SU-DHL-6 (cell line): ENCODE data around the gene RBMS3.

Source experiments
- H2AFZ ChIP-seq: fragments of 200-600 bp; sonication (generic); 2 replicates; pipeline ENCODE4 v1.6.1; 2014; ENCODE audit warnings: low read depth, mild to moderate bottlenecking, moderate library complexity, mixed read lengths, antibody characterized with exemption, low read length; ENCODE audit not compliant: severe bottlenecking
- H3F3A ChIP-seq: fragments of 200-600 bp; shearing (Covaris generic); 2 replicates; pipeline ENCODE4 v1.6.0; 2016; ENCODE audit warnings: antibody characterized with exemption, mild to moderate bottlenecking; ENCODE audit not compliant: insufficient read depth
- H3K27ac ChIP-seq: fragments of 200-600 bp; sonication (generic); 2 replicates; pipeline ENCODE4 v1.5.1; 2016; ENCODE audit warnings: low read depth, mild to moderate bottlenecking, low read length, moderate library complexity, mixed read lengths
- H3K27me3 ChIP-seq: fragments of 200-600 bp; sonication (generic), shearing (Covaris generic); 2 replicates; pipeline ENCODE4 v1.6.0; 2014; ENCODE audit warnings: mild to moderate bottlenecking, low read length
- H3K36me3 ChIP-seq: fragments of 200-600 bp; sonication (generic); 2 replicates; pipeline ENCODE4 v1.6.1; 2014; ENCODE audit warnings: mild to moderate bottlenecking, low read length, mixed read lengths
- H3K4me2 ChIP-seq: fragments of 300-600, 200-600 bp; shearing (Covaris generic), sonication (generic); 2 replicates; pipeline ENCODE4 v1.6.0; 2014; ENCODE audit warnings: low read length, low read depth, mild to moderate bottlenecking; ENCODE audit not compliant: poor library complexity, severe bottlenecking
- H3K4me3 ChIP-seq: fragments of 200-600 bp; sonication (generic); 2 replicates; pipeline ENCODE4 v1.5.1; 2014; ENCODE audit warnings: antibody characterized with exemption, low read length, mild to moderate bottlenecking, mixed read lengths; ENCODE audit not compliant: insufficient read depth, poor library complexity, severe bottlenecking
- H3K79me2 ChIP-seq: fragments of 200-600 bp; sonication (generic); 2 replicates; pipeline ENCODE4 v1.6.1; 2014; ENCODE audit warnings: mild to moderate bottlenecking, low read length, moderate library complexity; ENCODE audit not compliant: insufficient read depth
- H3K9ac ChIP-seq: fragments of 200-600 bp; sonication (generic); 2 replicates; pipeline ENCODE4 v1.7.0; 2014; ENCODE audit warnings: mild to moderate bottlenecking, low read length
- H3K9me2 ChIP-seq: fragments of 200-600 bp; sonication (generic); replicated peaks from 2 replicates; pipeline ENCODE4 v1.6.1; 2014; ENCODE audit warnings: low read length; ENCODE audit not compliant: insufficient read depth
- H3K9me3 ChIP-seq: fragments of 200-600 bp; sonication (generic); 2 replicates; pipeline ENCODE4 v1.6.1; 2014; ENCODE audit warnings: low read length, mixed read lengths; ENCODE audit not compliant: insufficient read depth
- H4K20me1 ChIP-seq: fragments of 200-600 bp; sonication (generic); 2 replicates; pipeline ENCODE4 v1.6.1; 2014; ENCODE audit warnings: low read depth, mild to moderate bottlenecking, antibody characterized with exemption, low read length, moderate library complexity, mixed read lengths
- EZH2phosphoT487 ChIP-seq: fragments of 200-600 bp; sonication (generic), shearing (Covaris generic); conservative IDR thresholded peaks from 2 replicates; pipeline ENCODE4 v1.6.1; 2018; ENCODE audit warnings: mild to moderate bottlenecking, antibody characterized with exemption, low read length, moderate library complexity, mixed read lengths
- TF ChIP-seq, protein P1 (sequence below): fragments of 200-600 bp; sonication (generic); IDR thresholded peaks from one replicate; pipeline ENCODE4 v1.5.1; 2017; ENCODE audit warnings: antibody characterized with exemption, mild to moderate bottlenecking, low read length, moderate library complexity; ENCODE audit not compliant: insufficient read depth, poor library complexity, severe bottlenecking

The RBMS3 gene

GRCh38 chr3:30003741-30004140 lies 722.9 kb downstream of the RBMS3 start:
- H3K9me3 ChIP-seq, result no peaks in the 10 kb centered on the region
- no peak overlapping the region for H3K4me2 ChIP-seq
- H3K36me3 ChIP-seq, result no peaks in the 10 kb centered on the region
- H3K79me2 ChIP-seq, result no peaks in the 10 kb centered on the region
- H3K4me3 ChIP-seq, result no peak overlapping the region
- H3K27me3 ChIP-seq, result no peaks in the 10 kb centered on the region
- H3K9ac ChIP-seq, result no peak overlapping the region
- H3F3A ChIP-seq, result no peaks in the 10 kb centered on the region
- TF ChIP-seq EZH2phosphoT487, result no peak
- TF ChIP-seq, protein P1, sequence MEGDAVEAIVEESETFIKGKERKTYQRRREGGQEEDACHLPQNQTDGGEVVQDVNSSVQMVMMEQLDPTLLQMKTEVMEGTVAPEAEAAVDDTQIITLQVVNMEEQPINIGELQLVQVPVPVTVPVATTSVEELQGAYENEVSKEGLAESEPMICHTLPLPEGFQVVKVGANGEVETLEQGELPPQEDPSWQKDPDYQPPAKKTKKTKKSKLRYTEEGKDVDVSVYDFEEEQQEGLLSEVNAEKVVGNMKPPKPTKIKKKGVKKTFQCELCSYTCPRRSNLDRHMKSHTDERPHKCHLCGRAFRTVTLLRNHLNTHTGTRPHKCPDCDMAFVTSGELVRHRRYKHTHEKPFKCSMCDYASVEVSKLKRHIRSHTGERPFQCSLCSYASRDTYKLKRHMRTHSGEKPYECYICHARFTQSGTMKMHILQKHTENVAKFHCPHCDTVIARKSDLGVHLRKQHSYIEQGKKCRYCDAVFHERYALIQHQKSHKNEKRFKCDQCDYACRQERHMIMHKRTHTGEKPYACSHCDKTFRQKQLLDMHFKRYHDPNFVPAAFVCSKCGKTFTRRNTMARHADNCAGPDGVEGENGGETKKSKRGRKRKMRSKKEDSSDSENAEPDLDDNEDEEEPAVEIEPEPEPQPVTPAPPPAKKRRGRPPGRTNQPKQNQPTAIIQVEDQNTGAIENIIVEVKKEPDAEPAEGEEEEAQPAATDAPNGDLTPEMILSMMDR, result no peak
- H3K27ac ChIP-seq, result no peak overlapping the region
- H3K9me2 ChIP-seq, result no peaks in the 10 kb centered on the region
- no peak overlapping the region for H2AFZ ChIP-seq
- no peaks in the 10 kb centered on the region for H4K20me1 ChIP-seq

DNA sequence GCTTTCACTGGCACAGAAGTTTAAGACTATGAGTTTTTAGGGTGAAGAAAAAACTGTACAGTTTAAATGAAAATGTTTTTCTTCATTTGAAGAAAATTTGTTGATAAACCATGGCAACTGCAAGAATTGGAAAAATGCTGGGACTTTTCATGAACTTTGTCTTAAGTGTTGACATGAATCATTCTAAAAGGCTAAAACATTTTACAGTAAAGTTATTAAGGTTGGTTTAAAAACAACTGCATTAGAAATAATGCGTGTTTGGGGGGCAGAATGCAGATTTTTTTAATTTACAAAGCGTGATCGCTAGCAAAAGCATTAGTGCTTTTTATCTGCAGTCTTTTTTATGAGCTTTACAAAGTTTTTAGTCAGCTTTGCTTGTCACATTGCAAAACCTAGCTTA lies 723.6 kb downstream of the RBMS3 start:
- no peaks in the 10 kb centered on the region for H4K20me1 ChIP-seq
- H3K4me2 ChIP-seq, result no peak overlapping the region
- no peaks in the 10 kb centered on the region for H3K9me2 ChIP-seq
- H3K9me3 ChIP-seq, result no peaks in the 10 kb centered on the region
- H2AFZ ChIP-seq, result no peak overlapping the region
- H3K4me3 ChIP-seq, result no peak overlapping the region
- no peak overlapping the region for H3K27ac ChIP-seq
- H3F3A ChIP-seq, result no peaks in the 10 kb centered on the region
- no peak overlapping the region for H3K9ac ChIP-seq
- no peak for TF ChIP-seq EZH2phosphoT487
- TF ChIP-seq, protein P1, result no peak
- no peaks in the 10 kb centered on the region for H3K36me3 ChIP-seq
- H3K27me3 ChIP-seq, result no peaks in the 10 kb centered on the region
- H3K79me2 ChIP-seq, result no peaks in the 10 kb centered on the region

DNA sequence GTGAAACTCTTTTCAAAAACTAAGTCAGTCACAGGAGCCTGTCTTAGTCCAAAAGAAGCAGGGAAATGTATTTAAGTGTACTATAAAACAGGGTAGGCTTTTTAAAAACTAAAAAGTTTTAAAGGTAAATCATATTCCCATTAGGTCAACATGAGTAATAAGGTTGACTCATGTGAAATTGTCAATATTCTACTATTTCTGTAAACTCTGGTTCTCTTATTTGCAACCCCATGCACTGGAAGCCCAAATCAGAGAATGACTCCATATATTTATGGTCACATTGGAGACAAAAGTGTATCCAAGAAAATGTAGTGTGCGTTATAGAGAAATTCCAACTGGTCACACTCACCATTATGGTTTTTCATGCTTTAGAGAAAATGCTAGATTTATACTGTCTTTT lies 725.2 kb downstream of the RBMS3 start:
- Histone ChIP-seq H3F3A (no peaks in the 10 kb centered on the region), H3K27me3 (no peaks in the 10 kb centered on the region), H4K20me1 (no peaks in the 10 kb centered on the region), H3K36me3 (no peaks in the 10 kb centered on the region), H2AFZ (no peak overlapping the region), H3K79me2 (no peaks in the 10 kb centered on the region), H3K9ac (no peak overlapping the region), H3K9me3 (no peaks in the 10 kb centered on the region), H3K4me2 (no peak overlapping the region), H3K9me2 (no peaks in the 10 kb centered on the region), H3K27ac (no peak overlapping the region), H3K4me3 (no peak overlapping the region)
- TF ChIP-seq, protein P1, result no peak
- no peak for TF ChIP-seq EZH2phosphoT487
